Erythroblast (primary cell): ENCODE results near the gene TNFRSF9.

ENCODE experiments used
- GATA1 ChIP-seq: IDR thresholded peaks from 2 replicates; pipeline ENCODE4 v1.6.1; 2011; ENCODE audit warnings: low read depth, mild to moderate bottlenecking, control low read depth, low read length, moderate library complexity
- POLR2A ChIP-seq: IDR thresholded peaks from 2 replicates; pipeline ENCODE4 v1.6.1; 2011; ENCODE audit warnings: mild to moderate bottlenecking, low read length

DNA sequence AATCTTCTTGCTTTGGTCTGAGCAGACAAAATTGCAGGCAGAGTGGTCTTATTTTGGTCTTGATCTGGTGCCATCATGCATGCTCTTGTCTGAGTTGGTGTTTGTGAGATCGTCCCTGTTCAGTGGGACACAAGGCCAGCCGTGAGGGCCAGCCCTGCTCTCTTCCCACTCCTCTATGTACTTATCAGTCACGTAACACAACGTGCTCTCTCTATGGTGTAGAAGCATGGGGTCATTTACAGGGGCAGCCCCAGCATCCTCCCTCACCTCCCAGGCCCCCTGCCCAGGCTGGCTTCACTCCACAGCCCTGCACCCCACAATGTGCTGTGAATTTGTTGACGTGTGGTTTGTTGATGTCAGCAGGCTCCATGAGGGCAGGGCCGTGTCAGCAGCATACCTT, 69.5 kb downstream of the TNFRSF9 start:
- no peak for TF ChIP-seq POLR2A
- TF ChIP-seq GATA1, result no peak
